ENCODE results near the gene MIER1. TPM values are rescaled to one million over a fixed set of nuclear protein-coding genes. Genes with fewer than 3 reads are reported as not detected.
"Not testable (repeated sequence)": the region's sequence is repeated elsewhere in the genome, so short reads cannot be mapped to it uniquely, and the experiment has no call there.

Gene MIER1
- total RNA-seq, 4 donors from 2014 or later, result 32.6 to 85.7 (median 65.2) TPM

GRCh38 chr1:66893712-66894111, 31.1 kb upstream of the MIER1 start:
- in situ Hi-C loops (cut with MboI; ENCODE audit: low pct_ligation_motif_present in 1 of 4, low pct_unique_long_range_greater_than_20kb in 1 of 4, low sequenced_read_pairs in 3 of 4) (no loop called here), intact Hi-C loops (cut with DNase I; ENCODE audit: low total_unique reads) (no loop called here)
- H3K27ac ChIP-seq, result no peak overlapping the region
- H3K36me3 ChIP-seq, result no peaks in the 10 kb centered on the region
- H3K27me3 ChIP-seq, result no peaks in the 10 kb centered on the region
- H3K4me1 ChIP-seq, result no peaks in the 10 kb centered on the region
- no peaks in the 10 kb centered on the region for H3K9me3 ChIP-seq
- 87% methylated on average over 2 to 3 of the region's 3 CpGs for WGBS, 2 donors (ENCODE audit: low coverage in 1 of 2)
- no peak for DNase-seq
- H3K4me3 ChIP-seq, result no peak overlapping the region
- TF ChIP-seq EP300 (IDR thresholded peaks at IDR 0.05; ENCODE audit: low read depth) (no peak), POLR2AphosphoS5 (IDR thresholded peaks at IDR 0.05) (no peak), CTCF (IDR thresholded peaks at IDR 0.05) (no peak), POLR2A (IDR thresholded peaks at IDR 0.05) (no peak)

GRCh38 chr1:66915203-66915602, 9.6 kb upstream of the MIER1 start:
- H3K27ac ChIP-seq; H3K36me3 ChIP-seq; H3K27me3 ChIP-seq; in situ Hi-C loops (cut with MboI; ENCODE audit: low pct_ligation_motif_present in 1 of 4, low pct_unique_long_range_greater_than_20kb in 1 of 4, low sequenced_read_pairs in 3 of 4); H3K4me3 ChIP-seq; H3K9me3 ChIP-seq; DNase-seq; intact Hi-C loops (cut with DNase I; ENCODE audit: low total_unique reads): not testable (repeated sequence)
- peaks cover 0 to 32% (median 13%) of the 10 kb centered on the region in 4 donors for H3K4me1 ChIP-seq
- 93 to 98% methylated on average over 1 of the region's 1 CpG for WGBS, 2 donors (ENCODE audit: low coverage in 1 of 2)

GRCh38 chr1:66916320-66916719, 8.5 kb upstream of the MIER1 start:
- Histone ChIP-seq H3K27ac (no peak overlapping the region), H3K4me3 (no peak overlapping the region), H3K36me3 (no peaks in the 10 kb centered on the region), H3K4me1 (peaks cover 0 to 43% (median 24%) of the 10 kb centered on the region in 4 donors), H3K9me3 (no peaks in the 10 kb centered on the region), H3K27me3 (no peaks in the 10 kb centered on the region)
- intact Hi-C loops (cut with DNase I; ENCODE audit: low total_unique reads), result no loop called here
- 14 to 44% methylated on average over 1 to 2 of the region's 2 CpGs for WGBS, 2 donors (ENCODE audit: low coverage in 1 of 2)
- DNase-seq, result no peak
- in situ Hi-C loops (cut with MboI; ENCODE audit: low pct_ligation_motif_present in 1 of 4, low pct_unique_long_range_greater_than_20kb in 1 of 4, low sequenced_read_pairs in 3 of 4), result no loop called here
- TF ChIP-seq POLR2AphosphoS5 (IDR thresholded peaks at IDR 0.05), result no peak
- TF ChIP-seq POLR2A (IDR thresholded peaks at IDR 0.05), result no peak
- TF ChIP-seq CTCF (IDR thresholded peaks at IDR 0.05), result no peak
- no peak for TF ChIP-seq EP300 (IDR thresholded peaks at IDR 0.05; ENCODE audit: low read depth)

GRCh38 chr1:66917476-66917875, 7.3 kb upstream of the MIER1 start:
- Histone ChIP-seq H3K4me1 (peaks cover 0 to 51% (median 27%) of the 10 kb centered on the region in 4 donors), H3K27ac (peak overlapping the region in 3 of 4 donors; percentile 94 to 96 (median 95)), H3K9me3 (no peaks in the 10 kb centered on the region), H3K36me3 (no peaks in the 10 kb centered on the region), H3K4me3 (no peak overlapping the region), H3K27me3 (no peaks in the 10 kb centered on the region)
- no peak for DNase-seq
- in situ Hi-C loops (cut with MboI; ENCODE audit: low pct_ligation_motif_present in 1 of 4, low pct_unique_long_range_greater_than_20kb in 1 of 4, low sequenced_read_pairs in 3 of 4), result no loop called here
- TF ChIP-seq POLR2A (IDR thresholded peaks at IDR 0.05), result no peak
- no peak for TF ChIP-seq EP300 (IDR thresholded peaks at IDR 0.05; ENCODE audit: low read depth)
- no peak for TF ChIP-seq CTCF (IDR thresholded peaks at IDR 0.05)
- no peak for TF ChIP-seq POLR2AphosphoS5 (IDR thresholded peaks at IDR 0.05)
- WGBS, 2 donors (ENCODE audit: low coverage in 1 of 2), result 91 to 100% methylated on average over 1 of the region's 1 CpG
- intact Hi-C loops (cut with DNase I; ENCODE audit: low total_unique reads), result no loop called here

- TF ChIP-seq CTCF (IDR thresholded peaks at IDR 0.05) (no peak), POLR2AphosphoS5 (IDR thresholded peaks at IDR 0.05) (peak in 1 of 3 donors; percentile 35)
- H3K27me3 ChIP-seq, result no peaks in the 10 kb centered on the region
- no peaks in the 10 kb centered on the region for H3K9me3 ChIP-seq
- H3K4me1 ChIP-seq, result peaks cover 0 to 67% (median 40%) of the 10 kb centered on the region in 4 donors
- H3K36me3 ChIP-seq, result no peaks in the 10 kb centered on the region
- in situ Hi-C loops (cut with MboI; ENCODE audit: low pct_ligation_motif_present in 1 of 4, low pct_unique_long_range_greater_than_20kb in 1 of 4, low sequenced_read_pairs in 3 of 4) (no loop called here), intact Hi-C loops (cut with DNase I; ENCODE audit: low total_unique reads) (no loop called here)
- peak overlapping the region; percentile 94 to 96 (median 96) for H3K27ac ChIP-seq
- DNase-seq, result peak; percentile 24
- WGBS, 2 donors (ENCODE audit: low coverage in 1 of 2), result 41 to 63% methylated on average over 1 of the region's 1 CpG
- no peak overlapping the region for H3K4me3 ChIP-seq
These were observed 5.7 kb upstream of the MIER1 start for GRCh38 chr1:66919063-66919462.
